Stimulated activated CD4-positive, alpha-beta T cell treated with anti-CD3 and anti-CD28 coated beads, Interleukin-4, amount 100 ng/mL, for 4 hours (primary cell): ENCODE data around the gene RDX.

Experiments
- DNase-seq, 2 experiments: peaks; one replicate each; pipeline ENCODE4 v3.0.0-alpha.2; 2020

RDX gene

DNA sequence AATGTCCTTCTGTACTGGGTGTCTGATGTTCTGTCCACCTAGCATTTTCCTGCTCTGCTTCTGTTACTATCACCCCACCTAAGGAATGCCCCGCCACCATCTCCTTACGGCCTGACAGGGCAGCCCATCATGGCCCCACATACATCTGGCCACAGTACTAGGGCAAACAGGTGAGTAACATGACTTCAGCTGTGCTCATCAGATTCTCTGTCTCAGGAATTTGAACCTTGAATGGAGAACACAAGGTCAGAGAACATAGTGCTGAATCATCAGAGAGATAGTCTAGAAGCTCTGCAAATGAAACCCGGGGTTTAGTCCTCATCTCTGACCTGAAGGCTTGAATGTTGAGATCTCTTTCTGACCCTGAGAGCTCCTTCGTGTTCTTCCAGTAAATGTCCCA is 170.8 kb downstream of the RDX start:
- no peak for DNase-seq
